Esophagus (tissue), 2 donors: Measurements from ENCODE around the gene CREB5. TPM values are rescaled to one million over a fixed set of nuclear protein-coding genes. Genes with fewer than 3 reads are reported as not detected.

Source experiments
- H3K27ac ChIP-seq, 2 donors: one replicate each; pipeline ENCODE4 v1.5.1; 2013; ENCODE audit warnings: low read depth in 2 of 2, mild to moderate bottlenecking in 2 of 2, inconsistent platforms in 1 of 2, low read length in 1 of 2, moderate library complexity in 1 of 2
- H3K27me3 ChIP-seq, 2 donors: one replicate each; pipeline ENCODE4 v1.6.1; 2013; ENCODE audit warnings: low read length in 2 of 2, control low read depth in 1 of 2, mild to moderate bottlenecking in 1 of 2; ENCODE audit not compliant: insufficient read depth in 2 of 2, control insufficient read depth in 1 of 2
- H3K36me3 ChIP-seq, 2 donors: one replicate each; pipeline ENCODE4 v1.6.1; 2013; ENCODE audit warnings: low read length in 1 of 2; ENCODE audit not compliant: control insufficient read depth in 2 of 2, insufficient read depth in 2 of 2
- H3K4me1 ChIP-seq, 2 donors: one replicate each; pipeline ENCODE4 v1.6.1; 2013; ENCODE audit warnings: low read length in 1 of 2; ENCODE audit not compliant: control insufficient read depth in 2 of 2, insufficient read depth in 2 of 2
- H3K4me3 ChIP-seq, 2 donors: one replicate each; pipeline ENCODE4 v1.5.1; 2013; ENCODE audit warnings: low read length in 2 of 2, mild to moderate bottlenecking in 2 of 2, low read depth in 1 of 2, moderate library complexity in 1 of 2
- H3K9me3 ChIP-seq, 2 donors: one replicate each; pipeline ENCODE4 v1.6.1; 2013; ENCODE audit warnings: mild to moderate bottlenecking in 2 of 2, low read depth in 1 of 2, low read length in 1 of 2, moderate library complexity in 1 of 2; ENCODE audit not compliant: control insufficient read depth in 2 of 2, insufficient read depth in 1 of 2
- WGBS, 2 donors: extraction: QIAGEN DNeasy Blood & Tissue Kit; methylation state at CpG; one replicate each; pipeline ENCODE4 v1.1.7; 2013; 5-methylcytosine and 5-hydroxymethylcytosine counted together
- polyA plus RNA-seq, 2 donors: library from polyadenylated mRNA; stranded (reverse); fragments of 200-250 nt; gene quantifications; one replicate each; pipeline ENCODE4 v1.2.3, GENCODE V29; 2013
- donor health status: healthy with polysubstance abuse.
- donor health status: Bipolar disorder and iron deficiency.

Gene CREB5
- polyA plus RNA-seq, 2 donors, result 0.67 to 1.2 TPM

- H3K27me3 ChIP-seq, result no peaks in the 10 kb centered on the region
- no peaks in the 10 kb centered on the region for H3K4me1 ChIP-seq
- no peak overlapping the region for H3K4me3 ChIP-seq
- 44 to 61% methylated on average over 3 of the region's 3 CpGs for WGBS, 2 donors
- no peaks in the 10 kb centered on the region for H3K9me3 ChIP-seq
- no peaks in the 10 kb centered on the region for H3K36me3 ChIP-seq
- no peak overlapping the region for H3K27ac ChIP-seq
Measured at GRCh38 chr7:28587211-28587610, 174.9 kb downstream of the CREB5 start.

- H3K27ac ChIP-seq, result no peak overlapping the region
- 81 to 88% methylated on average over 5 of the region's 5 CpGs for WGBS, 2 donors
- no peaks in the 10 kb centered on the region for H3K4me1 ChIP-seq
- no peaks in the 10 kb centered on the region for H3K27me3 ChIP-seq
- no peak overlapping the region for H3K4me3 ChIP-seq
- H3K9me3 ChIP-seq, result no peaks in the 10 kb centered on the region
- H3K36me3 ChIP-seq, result no peaks in the 10 kb centered on the region
Measured at GRCh38 chr7:28588602-28589001, 176.3 kb downstream of the CREB5 start.

GRCh38 chr7:28591041-28591674 lies 178.8 kb downstream of the CREB5 start:
- H3K27ac ChIP-seq, result no peak overlapping the region
- H3K4me3 ChIP-seq, result no peak overlapping the region
- no peaks in the 10 kb centered on the region for H3K4me1 ChIP-seq
- no peaks in the 10 kb centered on the region for H3K27me3 ChIP-seq
- H3K36me3 ChIP-seq, result no peaks in the 10 kb centered on the region
- WGBS, 2 donors, result 71 to 79% methylated on average over 5 of the region's 5 CpGs
- H3K9me3 ChIP-seq, result no peaks in the 10 kb centered on the region

- no peaks in the 10 kb centered on the region for H3K36me3 ChIP-seq
- no peaks in the 10 kb centered on the region for H3K9me3 ChIP-seq
- H3K27ac ChIP-seq, result no peak overlapping the region
- H3K4me3 ChIP-seq, result no peak overlapping the region
- H3K4me1 ChIP-seq, result no peaks in the 10 kb centered on the region
- no peaks in the 10 kb centered on the region for H3K27me3 ChIP-seq
- WGBS, 2 donors, result 82 to 85% methylated on average over 2 of the region's 2 CpGs
Measured at GRCh38 chr7:28591725-28592349, 179.5 kb downstream of the CREB5 start.

- 85 to 94% methylated on average over 3 of the region's 3 CpGs for WGBS, 2 donors
- no peak overlapping the region for H3K27ac ChIP-seq
- no peaks in the 10 kb centered on the region for H3K4me1 ChIP-seq
- H3K4me3 ChIP-seq, result no peak overlapping the region
- H3K27me3 ChIP-seq, result no peaks in the 10 kb centered on the region
- H3K36me3 ChIP-seq, result no peaks in the 10 kb centered on the region
- no peaks in the 10 kb centered on the region for H3K9me3 ChIP-seq
Measured at GRCh38 chr7:28592861-28593260, 180.5 kb downstream of the CREB5 start.

- Histone ChIP-seq H3K4me1 (no peaks in the 10 kb centered on the region), H3K27me3 (no peaks in the 10 kb centered on the region), H3K4me3 (no peak overlapping the region), H3K9me3 (no peaks in the 10 kb centered on the region), H3K36me3 (no peaks in the 10 kb centered on the region), H3K27ac (no peak overlapping the region)
- WGBS, 2 donors, result 80 to 91% methylated on average over 4 of the region's 4 CpGs
Measured at GRCh38 chr7:28595076-28595475, 182.8 kb downstream of the CREB5 start.

- no peaks in the 10 kb centered on the region for H3K9me3 ChIP-seq
- no peaks in the 10 kb centered on the region for H3K27me3 ChIP-seq
- no peaks in the 10 kb centered on the region for H3K36me3 ChIP-seq
- no peak overlapping the region for H3K4me3 ChIP-seq
- no peak overlapping the region for H3K27ac ChIP-seq
- no peaks in the 10 kb centered on the region for H3K4me1 ChIP-seq
- WGBS, 2 donors, result 93 to 94% methylated on average over 3 of the region's 3 CpGs
Measured at GRCh38 chr7:28595801-28596200, 183.5 kb downstream of the CREB5 start.

GRCh38 chr7:28596245-28596935 lies 184.1 kb downstream of the CREB5 start:
- WGBS, 2 donors, result 75 to 86% methylated on average over 2 of the region's 2 CpGs
- no peaks in the 10 kb centered on the region for H3K9me3 ChIP-seq
- H3K4me3 ChIP-seq, result no peak overlapping the region

GRCh38 chr7:28597284-28597683 lies 185.0 kb downstream of the CREB5 start:
- H3K9me3 ChIP-seq, result no peaks in the 10 kb centered on the region
- H3K27ac ChIP-seq, result no peak overlapping the region
- WGBS, 2 donors, result 52 to 75% methylated on average over 2 of the region's 2 CpGs
- H3K4me1 ChIP-seq, result no peaks in the 10 kb centered on the region
- H3K4me3 ChIP-seq, result no peak overlapping the region
- no peaks in the 10 kb centered on the region for H3K36me3 ChIP-seq
- no peaks in the 10 kb centered on the region for H3K27me3 ChIP-seq

More at GRCh38 chr7:28596245-28596935, 184.1 kb downstream of the CREB5 start:
- H3K27me3 ChIP-seq, result no peaks in the 10 kb centered on the region
- no peaks in the 10 kb centered on the region for H3K36me3 ChIP-seq
- no peaks in the 10 kb centered on the region for H3K4me1 ChIP-seq
- no peak overlapping the region for H3K27ac ChIP-seq
